Hepatocyte (in vitro differentiated cells): ENCODE data around the gene IGFL2. TPM values are rescaled to one million over a fixed set of nuclear protein-coding genes. Genes with fewer than 3 reads are reported as not detected.
"Not testable (repeated sequence)": the region's sequence is repeated elsewhere in the genome, so short reads cannot be mapped to it uniquely, and the experiment has no call there.

Source experiments
- DNase-seq: peaks from one replicate; pipeline ENCODE4 v3.0.0-alpha.2; 2016; ENCODE audit warnings: low spot score
- H2AFZ ChIP-seq: fragments of 200-600 bp; sonication (generic); 2 replicates; pipeline ENCODE4 v1.6.0; 2016; ENCODE audit warnings: antibody characterized with exemption, mild to moderate bottlenecking
- H3K27ac ChIP-seq: fragments of 200-600 bp; sonication (generic); 2 replicates; pipeline ENCODE4 v1.5.1; 2016; ENCODE audit warnings: mild to moderate bottlenecking
- H3K27me3 ChIP-seq: fragments of 200-600 bp; sonication (generic); 2 replicates; pipeline ENCODE4 v1.6.1; 2016
- H3K36me3 ChIP-seq: fragments of 200-600 bp; sonication (generic); replicated peaks from 2 replicates; pipeline ENCODE4 v1.5.1; 2016; ENCODE audit warnings: low read depth; ENCODE audit not compliant: insufficient read depth
- H3K4me1 ChIP-seq: fragments of 200-600 bp; sonication (generic); 2 replicates; pipeline ENCODE4 v1.5.1; 2016; ENCODE audit warnings: mild to moderate bottlenecking, moderate library complexity; ENCODE audit not compliant: insufficient read depth
- H3K4me2 ChIP-seq: fragments of 200-600 bp; sonication (generic); 2 replicates; pipeline ENCODE4 v1.6.0; 2016
- H3K4me3 ChIP-seq: fragments of 200-600 bp; sonication (generic); 2 replicates; pipeline ENCODE4 v1.5.1; 2016; ENCODE audit warnings: mild to moderate bottlenecking
- H3K79me2 ChIP-seq: fragments of 200-600 bp; sonication (generic); 2 replicates; pipeline ENCODE4 v1.6.0; 2017; ENCODE audit warnings: mild to moderate bottlenecking
- H3K9me2 ChIP-seq: fragments of 200-600 bp; sonication (generic); replicated peaks from 2 replicates; pipeline ENCODE4 v1.6.0; 2017; ENCODE audit warnings: mild to moderate bottlenecking; ENCODE audit not compliant: insufficient read depth
- H3K9me3 ChIP-seq: fragments of 200-600 bp; sonication (generic); 2 replicates; pipeline ENCODE4 v1.5.1; 2016; ENCODE audit warnings: low read depth, mild to moderate bottlenecking
- H4K20me1 ChIP-seq: fragments of 200-600 bp; sonication (generic); 2 replicates; pipeline ENCODE4 v1.6.0; 2016; ENCODE audit warnings: mild to moderate bottlenecking; ENCODE audit not compliant: insufficient read depth, poor library complexity, severe bottlenecking
- EZH2 ChIP-seq: fragments of 200-600 bp; sonication (generic); IDR thresholded peaks from 2 replicates; pipeline ENCODE4 v1.6.1; 2016; ENCODE audit warnings: antibody characterized with exemption, mild to moderate bottlenecking, borderline replicate concordance
- EZH2phosphoT487 ChIP-seq: fragments of 200-600 bp; sonication (generic); IDR thresholded peaks from one replicate; pipeline ENCODE4 v1.6.1; 2018; ENCODE audit warnings: antibody characterized with exemption, mild to moderate bottlenecking, low read depth, moderate library complexity; ENCODE audit not compliant: unreplicated experiment, severe bottlenecking
- WGBS: methylation state at CpG from one replicate; pipeline ENCODE4 v1.1.6; 2016; ENCODE audit warnings: low lambda C conversion rate; ENCODE audit errors: missing lambda C conversion rate; 5-methylcytosine and 5-hydroxymethylcytosine counted together
- polyA plus RNA-seq: library from polyadenylated mRNA; unstranded; fragments of >200 nt; fragmentation: Nextera tagmentation; extraction: Ambion mirVana; gene quantifications from 2 replicates; pipeline ENCODE4 v1.2.1, GENCODE V29; 2016
- total RNA-seq: library from RNA; depleted of rRNA; stranded (reverse); fragments of >200 nt; gene quantifications from 2 replicates; pipeline ENCODE4 v1.2.3, GENCODE V29; 2014
- TF ChIP-seq, protein P1 (sequence below): fragments of 200-600 bp; sonication (generic); IDR thresholded peaks from 2 replicates; pipeline ENCODE4 v1.5.1; 2016; ENCODE audit warnings: antibody characterized with exemption, mild to moderate bottlenecking; ENCODE audit not compliant: poor library complexity

Gene IGFL2
- total and polyA plus RNA-seq, 2 experiments from 2014 or later = 15.2 to 22.9 TPM

DNA sequence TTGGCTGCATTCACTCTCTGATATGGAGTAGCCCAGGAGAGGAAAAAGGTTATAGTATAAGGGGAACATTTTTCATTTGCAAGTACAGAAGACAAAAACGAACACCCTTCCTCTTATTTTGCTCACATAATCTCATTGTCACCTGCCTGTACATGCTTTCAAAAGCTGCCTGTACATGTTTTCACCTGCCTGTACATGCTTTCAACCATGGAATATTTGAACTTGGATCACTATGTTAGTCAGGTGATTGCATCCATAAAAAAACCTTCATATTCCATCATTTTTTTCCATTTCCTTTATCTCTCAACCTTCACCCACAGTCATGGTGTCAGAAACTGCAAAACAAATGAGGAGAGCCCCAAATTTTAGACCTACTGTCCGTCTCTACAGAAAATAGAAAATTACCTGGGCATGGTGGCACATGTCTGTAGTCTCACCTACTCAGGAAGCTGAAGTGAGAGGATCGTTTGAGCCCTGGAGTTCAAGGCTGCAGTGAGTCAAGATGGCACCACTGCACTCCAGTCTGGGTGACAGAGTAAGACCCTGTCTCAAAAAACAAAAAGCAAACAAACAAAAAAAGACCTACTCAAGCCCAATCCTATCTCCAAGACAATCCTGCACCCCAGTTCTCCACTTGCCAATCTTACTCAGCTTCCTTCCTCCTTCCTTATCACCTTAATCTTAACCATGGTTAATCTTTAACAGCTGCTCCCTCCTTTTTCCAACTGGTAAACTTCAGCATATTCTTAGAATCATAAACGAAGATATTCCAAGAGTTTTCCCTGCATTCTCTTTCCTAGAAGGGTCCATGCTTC, 11.6 kb downstream of the IGFL2 start:
- no peaks in the 10 kb centered on the region for H4K20me1 ChIP-seq
- H3K9me2 ChIP-seq = no peaks in the 10 kb centered on the region
- 76% methylated on average over 4 of the region's 4 CpGs for WGBS
- H3K36me3 ChIP-seq = no peaks in the 10 kb centered on the region
- TF ChIP-seq, protein P1, sequence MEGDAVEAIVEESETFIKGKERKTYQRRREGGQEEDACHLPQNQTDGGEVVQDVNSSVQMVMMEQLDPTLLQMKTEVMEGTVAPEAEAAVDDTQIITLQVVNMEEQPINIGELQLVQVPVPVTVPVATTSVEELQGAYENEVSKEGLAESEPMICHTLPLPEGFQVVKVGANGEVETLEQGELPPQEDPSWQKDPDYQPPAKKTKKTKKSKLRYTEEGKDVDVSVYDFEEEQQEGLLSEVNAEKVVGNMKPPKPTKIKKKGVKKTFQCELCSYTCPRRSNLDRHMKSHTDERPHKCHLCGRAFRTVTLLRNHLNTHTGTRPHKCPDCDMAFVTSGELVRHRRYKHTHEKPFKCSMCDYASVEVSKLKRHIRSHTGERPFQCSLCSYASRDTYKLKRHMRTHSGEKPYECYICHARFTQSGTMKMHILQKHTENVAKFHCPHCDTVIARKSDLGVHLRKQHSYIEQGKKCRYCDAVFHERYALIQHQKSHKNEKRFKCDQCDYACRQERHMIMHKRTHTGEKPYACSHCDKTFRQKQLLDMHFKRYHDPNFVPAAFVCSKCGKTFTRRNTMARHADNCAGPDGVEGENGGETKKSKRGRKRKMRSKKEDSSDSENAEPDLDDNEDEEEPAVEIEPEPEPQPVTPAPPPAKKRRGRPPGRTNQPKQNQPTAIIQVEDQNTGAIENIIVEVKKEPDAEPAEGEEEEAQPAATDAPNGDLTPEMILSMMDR = no peak
- TF ChIP-seq EZH2 (no peak), EZH2phosphoT487 (no peak)
- H3K4me3 ChIP-seq = no peak overlapping the region
- H3K27me3 ChIP-seq = no peaks in the 10 kb centered on the region
- H3K4me1 ChIP-seq = peaks cover 14% of the 10 kb centered on the region
- peak overlapping the region; percentile 49 for H3K4me2 ChIP-seq
- peak overlapping the region; percentile 61 for H3K27ac ChIP-seq
- no peak for DNase-seq
- H3K79me2 ChIP-seq = no peaks in the 10 kb centered on the region
- H3K9me3 ChIP-seq = no peaks in the 10 kb centered on the region
- H2AFZ ChIP-seq = no peak overlapping the region

DNA sequence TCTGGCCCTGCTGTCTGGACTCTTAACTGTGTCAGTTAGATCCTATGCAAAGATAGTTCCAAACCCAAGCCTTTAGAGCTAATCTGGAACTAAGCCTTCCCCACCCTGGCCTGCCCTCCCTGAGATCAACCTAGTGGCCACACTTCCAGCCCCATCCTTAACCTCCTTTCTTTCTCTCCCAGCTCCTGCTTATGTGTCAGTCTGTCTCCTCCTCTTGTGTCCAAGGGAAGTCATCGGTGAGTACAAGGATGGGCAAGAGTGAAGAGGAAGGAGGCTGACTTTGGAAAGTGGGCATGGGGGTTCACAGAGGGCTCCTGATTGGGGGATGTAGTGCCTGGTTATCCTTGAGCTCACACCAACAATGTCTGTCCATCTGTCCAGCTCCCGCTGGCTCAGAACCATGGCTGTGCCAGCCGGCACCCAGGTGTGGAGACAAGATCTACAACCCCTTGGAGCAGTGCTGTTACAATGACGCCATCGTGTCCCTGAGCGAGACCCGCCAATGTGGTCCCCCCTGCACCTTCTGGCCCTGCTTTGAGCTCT, 12.3 kb downstream of the IGFL2 start:
- Histone ChIP-seq H4K20me1 (no peaks in the 10 kb centered on the region), H3K9me2 (no peaks in the 10 kb centered on the region)
- WGBS = 97% methylated on average over 7 of the region's 7 CpGs

DNA sequence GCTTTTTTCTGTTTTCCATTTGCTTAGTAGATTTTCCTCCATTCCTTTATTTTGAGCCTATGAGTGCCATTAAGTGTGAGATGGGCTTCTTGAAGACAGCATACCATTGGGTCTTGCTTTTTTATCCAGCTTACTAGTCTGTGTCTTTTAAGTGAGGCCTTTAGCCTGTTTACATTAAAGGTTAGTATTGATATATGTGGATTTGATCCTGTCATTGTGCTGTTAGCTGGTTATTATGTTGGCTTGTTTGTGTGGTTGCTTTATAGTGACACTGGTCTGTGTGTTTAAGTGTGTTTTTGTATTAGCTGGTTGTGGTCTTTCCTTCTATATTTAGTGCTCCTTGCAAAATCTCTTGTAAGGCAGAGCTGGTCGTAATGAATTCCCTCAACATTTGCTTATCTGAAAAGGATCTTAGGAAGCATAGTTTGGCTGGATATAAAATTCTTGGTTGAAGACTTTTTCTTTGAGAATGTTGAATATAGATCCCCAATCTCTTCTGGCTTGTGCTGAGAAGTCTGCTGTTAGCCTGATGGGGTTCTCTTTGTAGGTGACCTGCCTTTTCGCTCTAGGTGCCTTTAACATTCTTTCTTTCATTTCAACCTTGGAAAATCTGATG, 13.7 kb downstream of the IGFL2 start:
- not testable (repeated sequence) for H3K27ac ChIP-seq, H3K36me3 ChIP-seq, H3K9me2 ChIP-seq, H4K20me1 ChIP-seq, H3K79me2 ChIP-seq, H3K4me3 ChIP-seq, H3K4me2 ChIP-seq, H2AFZ ChIP-seq, DNase-seq, H3K9me3 ChIP-seq, H3K27me3 ChIP-seq
- WGBS = 80% methylated on average over 2 of the region's 2 CpGs
- H3K4me1 ChIP-seq = peaks cover 14% of the 10 kb centered on the region

More for the DNA sequence above, 12.3 kb downstream of the IGFL2 start:
- peak overlapping the region; percentile 49 for H3K4me2 ChIP-seq
- TF ChIP-seq EZH2phosphoT487 (no peak), EZH2 (no peak)
- TF ChIP-seq, protein P1 = no peak
- H3K36me3 ChIP-seq = no peaks in the 10 kb centered on the region
- H3K79me2 ChIP-seq = no peaks in the 10 kb centered on the region
- H3K27me3 ChIP-seq = no peaks in the 10 kb centered on the region
- peaks cover 14% of the 10 kb centered on the region for H3K4me1 ChIP-seq
- no peaks in the 10 kb centered on the region for H3K9me3 ChIP-seq
- H2AFZ ChIP-seq = no peak overlapping the region
- no peak overlapping the region for H3K4me3 ChIP-seq
- DNase-seq = no peak
- H3K27ac ChIP-seq = peak overlapping the region; percentile 61

DNA sequence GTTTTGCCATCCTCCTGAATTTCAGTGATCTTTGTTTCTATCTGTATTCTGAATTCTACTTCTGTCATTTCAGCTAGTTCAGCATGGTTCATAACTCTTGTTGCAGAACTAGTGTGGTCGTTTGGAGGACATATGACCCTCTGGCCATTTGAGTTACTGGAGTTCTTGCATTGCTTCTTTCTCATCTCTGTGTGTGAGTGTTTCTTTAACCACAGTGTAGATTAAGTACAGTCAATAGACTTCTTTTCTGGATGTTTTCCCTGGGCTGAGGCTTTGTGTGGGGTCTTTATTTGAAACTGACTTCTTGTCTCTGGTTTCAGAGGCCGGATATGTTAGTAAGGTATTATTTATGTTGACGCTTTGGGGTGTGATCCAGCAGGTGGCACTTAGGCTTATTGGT, 14.7 kb downstream of the IGFL2 start:
- TF ChIP-seq EZH2phosphoT487 = no peak
- WGBS = 81% methylated on average over 3 of the region's 3 CpGs
- no peaks in the 10 kb centered on the region for H3K36me3 ChIP-seq

More for the DNA sequence above, 14.7 kb downstream of the IGFL2 start:
- no peak for DNase-seq
- H3K9me2 ChIP-seq = no peaks in the 10 kb centered on the region
- H3K4me2 ChIP-seq = no peak overlapping the region
- H3K4me3 ChIP-seq = no peak overlapping the region
- peaks cover 14% of the 10 kb centered on the region for H3K4me1 ChIP-seq
- H3K27me3 ChIP-seq = no peaks in the 10 kb centered on the region
- H3K9me3 ChIP-seq = no peaks in the 10 kb centered on the region
- H4K20me1 ChIP-seq = no peaks in the 10 kb centered on the region
- H3K79me2 ChIP-seq = no peaks in the 10 kb centered on the region
- H2AFZ ChIP-seq = no peak overlapping the region
- H3K27ac ChIP-seq = no peak overlapping the region
